HepG2 (cell line): ENCODE measurements around the gene SMTNL1. TPM values are rescaled to one million over a fixed set of nuclear protein-coding genes. Genes with fewer than 3 reads are reported as not detected.
A peak's percentile ranks its signal among the peaks of the same experiment; 100 is the strongest.

Source experiments
- ATAC-seq: fragments of 200-7000 bp; cut with Tn5 transposase; 3 replicates; pipeline ENCODE4 v1.9.1; 2020; ENCODE audit warnings: mild to moderate bottlenecking, moderate library complexity
- BruUV-seq: library from RNA; stranded (reverse); fragments of 400-500 nt; replicated peaks from 2 replicates; lab custom pipeline; 2021; lab: Mats Ljungman, UMichigan
- CTCF ChIA-PET: fragments of 300-600 bp; formaldehyde crosslinking; extraction: SDS; loops from one replicate; lab custom pipeline; 2021; ENCODE audit warnings: low total read pairs, inconsistent platforms, low intra/inter-chr PET ratio; lab: Yijun Ruan, JAX
- POLR2A ChIA-PET: fragments of 350-600 bp; sonication (Branson Sonifier 250); formaldehyde crosslinking; loops from one replicate; lab custom pipeline; 2020; ENCODE audit warnings: antibody characterized with exemption, inconsistent platforms; lab: Yijun Ruan, JAX
- DNase-seq: peaks from one replicate; pipeline ENCODE4 v3.0.0-alpha.2; 2015; ENCODE audit warnings: low spot score
- FAIRE-seq: peaks from 3 replicates; lab custom pipeline; 2011; peaks lifted over from hg19 to GRCh38; lab: Jason Lieb, UNC
- H2AFZ ChIP-seq: one replicate; pipeline ENCODE4 v1.6.1; 2011; ENCODE audit warnings: low read length, inconsistent platforms
- H3K27ac ChIP-seq: fragments of 300-600 bp; 3 replicates; pipeline ENCODE4 v1.8.0; 2011; ENCODE audit warnings: mixed run types, mild to moderate bottlenecking, mixed read lengths, low read length, inconsistent platforms; ENCODE audit not compliant: insufficient read depth; ENCODE audit errors: extremely low read length
- H3K27me3 ChIP-seq, 2 experiments: fragments of 200-600 bp in 1 of 2; 2 replicates in 1 of 2; 3 replicates in 1 of 2; pipeline versions ENCODE4 v1.6.0 to v1.8.0; 2011; ENCODE audit warnings: low read length in 2 of 2, mild to moderate bottlenecking in 2 of 2, moderate library complexity in 2 of 2, inconsistent platforms in 1 of 2; ENCODE audit not compliant: insufficient read depth in 2 of 2, control insufficient read depth in 1 of 2
- H3K36me3 ChIP-seq, 2 experiments: fragments of 200-600 bp in 1 of 2; replicated peaks in 1 of 2; 2 replicates in 1 of 2; 3 replicates in 1 of 2; pipeline versions ENCODE4 v1.5.1 to v1.8.0; 2011; ENCODE audit warnings: low read length in 2 of 2, inconsistent platforms in 1 of 2; ENCODE audit not compliant: insufficient read depth in 2 of 2, control insufficient read depth in 1 of 2
- H3K4me1 ChIP-seq: 2 replicates; pipeline ENCODE4 v1.5.1; 2012; ENCODE audit warnings: low read length, inconsistent platforms; ENCODE audit not compliant: insufficient read depth
- H3K4me2 ChIP-seq: 2 replicates; pipeline ENCODE4 v1.6.0; 2011; ENCODE audit warnings: low read depth, low read length, inconsistent platforms
- H3K4me3 ChIP-seq, 3 experiments: fragments of 200-600 bp in 1 of 3; sonication (generic), shearing (Covaris generic) in 1 of 3; replicated peaks in 1 of 3; 2 replicates each; pipeline ENCODE4 v1.5.1; 2011 to 2016; ENCODE audit warnings: low read length in 3 of 3, inconsistent platforms in 2 of 3, low read depth in 2 of 3, mild to moderate bottlenecking in 2 of 3, control low read depth in 1 of 3, mixed read lengths in 1 of 3; ENCODE audit not compliant: insufficient read depth in 1 of 3
- H3K79me2 ChIP-seq: one replicate; pipeline ENCODE4 v1.6.1; 2011; ENCODE audit warnings: low read length, inconsistent platforms; ENCODE audit not compliant: insufficient read depth
- H3K9ac ChIP-seq: 2 replicates; pipeline ENCODE4 v1.6.0; 2011; ENCODE audit warnings: mild to moderate bottlenecking, low read depth, low read length, inconsistent platforms; ENCODE audit not compliant: insufficient read depth
- H3K9me3 ChIP-seq: 2 replicates; pipeline ENCODE4 v1.5.1; 2012; ENCODE audit warnings: mild to moderate bottlenecking, low read length
- H4K20me1 ChIP-seq: 2 replicates; pipeline ENCODE4 v1.6.0; 2011; ENCODE audit warnings: inconsistent platforms, mild to moderate bottlenecking, low read length, moderate library complexity; ENCODE audit not compliant: insufficient read depth
- ARID5B ChIP-seq: IDR thresholded peaks from 2 replicates; pipeline ENCODE4 v1.4.0; 2020; ENCODE audit warnings: mild to moderate bottlenecking, missing genetic modification reagents
- BCL6 ChIP-seq: IDR thresholded peaks from 2 replicates; pipeline ENCODE4 v1.6.1; 2016; ENCODE audit warnings: missing genetic modification reagents, missing compliant biosample characterization
- GATAD2A ChIP-seq: IDR thresholded peaks from 2 replicates; pipeline ENCODE4 v1.6.1; 2016
- NFE2L2 ChIP-seq: fragments of 150-350 bp; IDR thresholded peaks from 2 replicates; pipeline ENCODE4 v1.6.1; 2014; ENCODE audit warnings: low read length
- ZBTB2 ChIP-seq: sonication (generic); formaldehyde crosslinking; IDR thresholded peaks from 2 replicates; pipeline ENCODE4 v1.8.0; 2022; ENCODE audit warnings: low read depth, missing genetic modification reagents
- ZNF121 ChIP-seq: sonication (generic); formaldehyde crosslinking; IDR thresholded peaks from 2 replicates; pipeline ENCODE4 v1.5.0; 2020; ENCODE audit warnings: mild to moderate bottlenecking, missing genetic modification reagents
- ZNF317 ChIP-seq: sonication (generic); formaldehyde crosslinking; IDR thresholded peaks from 2 replicates; pipeline ENCODE4 v1.5.0; 2020; ENCODE audit warnings: mild to moderate bottlenecking, missing genetic modification reagents
- ZNF615 ChIP-seq: sonication (generic); formaldehyde crosslinking; IDR thresholded peaks from 2 replicates; pipeline ENCODE4 v1.5.0; 2020; ENCODE audit warnings: mild to moderate bottlenecking, missing genetic modification reagents, borderline replicate concordance
- WGBS: methylation state at CpG from one replicate; pipeline ENCODE4 v1.1.6; 2017; ENCODE audit warnings: low lambda C conversion rate; 5-methylcytosine and 5-hydroxymethylcytosine counted together
- in situ Hi-C: cut with HindIII; loops from 2 replicates; pipeline ENCODE4 v1.10.0; 2017; ENCODE audit warnings: low pct_unique_long_range_greater_than_20kb; ENCODE audit not compliant: extremely low pct_ligation_motif_present
- intact Hi-C: fragments of 100-400 bp; cut with micrococcal nuclease; formaldehyde crosslinking; loops from one replicate; pipeline ENCODE4 v1.10.0; 2022; ENCODE audit not compliant: unreplicated experiment
- polyA plus RNA-seq, 8 experiments: library from polyadenylated mRNA; depleted of rRNA in 3 of 8; stranded (reverse) in 7 of 8; unstranded in 1 of 8; fragments of >200 nt; fragmentation: Illumina TruSeq in 4 of 8; extraction: Trizol in 4 of 8; gene quantifications; 2 replicates each; pipeline versions ENCODE4 v1.2.1 to v1.2.3, GENCODE V29; 2011 to 2016; ENCODE audit warnings: low read depth in 4 of 8, missing spikeins in 1 of 8, mixed read lengths in 1 of 8; ENCODE audit not compliant: insufficient read depth in 1 of 8
- total RNA-seq, 5 experiments: library from RNA; depleted of rRNA; stranded (reverse); fragments of >200 nt; fragmentation: Illumina TruSeq; extraction: Trizol; gene quantifications; 2 replicates each; pipeline ENCODE4 v1.2.3, GENCODE V29; 2016; ENCODE audit warnings: low read depth in 1 of 5
- TF ChIP-seq, protein P1 (sequence below), 2 experiments: fragments of 450-650 bp in 1 of 2; sonication (generic) in 1 of 2; formaldehyde crosslinking in 1 of 2; IDR thresholded peaks; 2 replicates each; pipeline versions ENCODE4 v1.6.1 to v1.8.0; 2016 to 2022; ENCODE audit warnings: antibody characterized with exemption in 1 of 2, mild to moderate bottlenecking in 1 of 2, missing genetic modification reagents in 1 of 2

SMTNL1 gene
- total and polyA plus RNA-seq, 2 of the 13 experiments (the other 11 are each of a cell fraction or from before 2014, with no cell fraction given): 0.04 TPM; not detected in 1

DNA sequence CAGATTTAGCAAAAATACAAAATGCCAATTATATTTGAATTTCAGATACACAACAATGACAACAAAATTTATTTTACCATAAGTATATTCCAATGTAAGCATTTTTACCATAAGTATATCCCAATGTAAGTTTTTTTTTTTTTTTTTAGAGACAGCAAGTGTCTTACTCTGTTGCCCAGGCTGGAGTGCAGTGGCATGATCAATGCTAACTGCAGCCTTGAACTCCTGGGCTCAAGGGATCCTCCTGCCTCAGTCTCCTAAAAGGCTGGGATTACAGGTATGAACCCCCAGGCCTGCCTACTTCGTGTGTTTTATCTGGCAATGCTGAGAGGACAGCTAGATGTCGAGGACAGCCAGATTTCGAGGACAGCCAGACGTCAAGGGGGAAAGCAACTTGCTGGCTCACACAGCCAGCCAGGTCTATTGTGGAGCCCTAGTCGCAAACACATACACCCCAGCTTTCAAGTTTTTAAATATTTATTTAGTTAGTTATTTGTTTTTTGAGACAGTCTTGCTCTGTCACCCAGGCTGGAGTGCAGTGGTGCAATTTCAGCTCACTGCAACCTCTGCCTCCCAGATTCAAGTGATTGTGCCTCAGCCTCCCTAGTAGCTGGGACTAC, 59.0 kb downstream of the SMTNL1 start:
- CTCF ChIA-PET: no interaction called here
- Histone ChIP-seq H3K4me3 (peak overlapping the region in 2 of 3 experiments; percentile 57 to 68; a peak in 2 of 6 replicates), H3K4me1 (peaks cover 44% of the 10 kb centered on the region), H3K79me2 (no peaks in the 10 kb centered on the region), H3K27ac (no peak overlapping the region), H3K36me3 (no peaks in the 10 kb centered on the region), H3K27me3 (peaks cover 0 to 9% of the 10 kb centered on the region in 2 experiments; a peak in 2 of 5 replicates), H3K4me2 (peak overlapping the region; percentile 89), H4K20me1 (no peaks in the 10 kb centered on the region), H3K9me3 (no peaks in the 10 kb centered on the region), H2AFZ (no peak overlapping the region), H3K9ac (no peak overlapping the region)
- DNase-seq (no peak), FAIRE-seq (no peak), ATAC-seq (peak; percentile 40)
- intact Hi-C loops: loop anchor here (5.0 kb wide), 1 partner anchor 36 kb away; no protein-coding TSS in a partner anchor
- in situ Hi-C loops: no loop called here
- POLR2A ChIA-PET: interaction anchor here (0.6 to 3.5 kb wide), 7 partner anchors 9 to 137 kb away, joined by 3 to 33 read pairs (median 4); partner anchors contain the start of gene UBE2L6
- 0% methylated on average over 5 of the region's 5 CpGs for WGBS
- BruUV-seq: no TSS peak
- TF ChIP-seq ARID5B (CRISPR knock-in tag) (no peak), NFE2L2 (no peak), ZBTB2 (no peak), ZNF615 (CRISPR knock-in tag) (no peak), GATAD2A (CRISPR knock-in tag) (0 out of 2 replicates have a peak, but pooled peaks have one; percentile 11), ZNF317 (no peak), ZNF121 (peak; percentile 81), BCL6 (CRISPR knock-in tag) (peak; percentile 37; the same call in 1 of the 2 replicates)
- TF ChIP-seq, protein P1, sequence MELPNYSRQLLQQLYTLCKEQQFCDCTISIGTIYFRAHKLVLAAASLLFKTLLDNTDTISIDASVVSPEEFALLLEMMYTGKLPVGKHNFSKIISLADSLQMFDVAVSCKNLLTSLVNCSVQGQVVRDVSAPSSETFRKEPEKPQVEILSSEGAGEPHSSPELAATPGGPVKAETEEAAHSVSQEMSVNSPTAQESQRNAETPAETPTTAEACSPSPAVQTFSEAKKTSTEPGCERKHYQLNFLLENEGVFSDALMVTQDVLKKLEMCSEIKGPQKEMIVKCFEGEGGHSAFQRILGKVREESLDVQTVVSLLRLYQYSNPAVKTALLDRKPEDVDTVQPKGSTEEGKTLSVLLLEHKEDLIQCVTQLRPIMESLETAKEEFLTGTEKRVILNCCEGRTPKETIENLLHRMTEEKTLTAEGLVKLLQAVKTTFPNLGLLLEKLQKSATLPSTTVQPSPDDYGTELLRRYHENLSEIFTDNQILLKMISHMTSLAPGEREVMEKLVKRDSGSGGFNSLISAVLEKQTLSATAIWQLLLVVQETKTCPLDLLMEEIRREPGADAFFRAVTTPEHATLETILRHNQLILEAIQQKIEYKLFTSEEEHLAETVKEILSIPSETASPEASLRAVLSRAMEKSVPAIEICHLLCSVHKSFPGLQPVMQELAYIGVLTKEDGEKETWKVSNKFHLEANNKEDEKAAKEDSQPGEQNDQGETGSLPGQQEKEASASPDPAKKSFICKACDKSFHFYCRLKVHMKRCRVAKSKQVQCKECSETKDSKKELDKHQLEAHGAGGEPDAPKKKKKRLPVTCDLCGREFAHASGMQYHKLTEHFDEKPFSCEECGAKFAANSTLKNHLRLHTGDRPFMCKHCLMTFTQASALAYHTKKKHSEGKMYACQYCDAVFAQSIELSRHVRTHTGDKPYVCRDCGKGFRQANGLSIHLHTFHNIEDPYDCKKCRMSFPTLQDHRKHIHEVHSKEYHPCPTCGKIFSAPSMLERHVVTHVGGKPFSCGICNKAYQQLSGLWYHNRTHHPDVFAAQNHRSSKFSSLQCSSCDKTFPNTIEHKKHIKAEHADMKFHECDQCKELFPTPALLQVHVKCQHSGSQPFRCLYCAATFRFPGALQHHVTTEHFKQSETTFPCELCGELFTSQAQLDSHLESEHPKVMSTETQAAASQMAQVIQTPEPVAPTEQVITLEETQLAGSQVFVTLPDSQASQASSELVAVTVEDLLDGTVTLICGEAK (IDR thresholded peaks at IDR 0.05): no peak
- TF ChIP-seq, protein P1 (CRISPR knock-in tag; IDR thresholded peaks at IDR 0.05): no peak
